WTC11 (cell line): Measurements from ENCODE around the gene PRSS57.

Source experiments
- MAX ChIP-seq: sonication (generic); formaldehyde crosslinking; IDR thresholded peaks from 2 replicates; pipeline ENCODE4 v1.8.0; 2022; ENCODE audit warnings: mild to moderate bottlenecking, missing genetic modification reagents
- SP1 ChIP-seq: sonication (generic); formaldehyde crosslinking; conservative IDR thresholded peaks from 2 replicates; pipeline ENCODE4 v1.8.1; 2022; ENCODE audit warnings: missing genetic modification reagents
- TCF7 ChIP-seq: sonication (generic); formaldehyde crosslinking; IDR thresholded peaks from 2 replicates; pipeline ENCODE4 v1.8.0; 2022; ENCODE audit warnings: mild to moderate bottlenecking, low read depth, missing genetic modification reagents, moderate library complexity
- TEAD4 ChIP-seq: sonication (generic); formaldehyde crosslinking; IDR thresholded peaks from 2 replicates; pipeline ENCODE4 v1.8.0; 2022; ENCODE audit warnings: mild to moderate bottlenecking, missing genetic modification reagents
- ZBTB21 ChIP-seq: sonication (generic); formaldehyde crosslinking; IDR thresholded peaks from 2 replicates; pipeline ENCODE4 v1.8.1; 2023; ENCODE audit warnings: mild to moderate bottlenecking, missing genetic modification reagents, borderline replicate concordance
- TF ChIP-seq, protein P1 (sequence below): fragments of 200-600 bp; IDR thresholded peaks from 2 replicates; pipeline ENCODE4 v1.8.0; 2022; ENCODE audit warnings: antibody characterized with exemption
- TF ChIP-seq, protein P2 (sequence below): sonication (generic); formaldehyde crosslinking; conservative IDR thresholded peaks from 2 replicates; pipeline ENCODE4 v1.8.1; 2023; ENCODE audit warnings: mild to moderate bottlenecking, low read depth, missing genetic modification reagents, moderate library complexity
- TF ChIP-seq, protein P3 (sequence below): sonication (generic); formaldehyde crosslinking; IDR thresholded peaks from 2 replicates; pipeline ENCODE4 v1.8.1; 2022; ENCODE audit warnings: low read depth, missing genetic modification reagents, borderline replicate concordance

- TF ChIP-seq, protein P1, sequence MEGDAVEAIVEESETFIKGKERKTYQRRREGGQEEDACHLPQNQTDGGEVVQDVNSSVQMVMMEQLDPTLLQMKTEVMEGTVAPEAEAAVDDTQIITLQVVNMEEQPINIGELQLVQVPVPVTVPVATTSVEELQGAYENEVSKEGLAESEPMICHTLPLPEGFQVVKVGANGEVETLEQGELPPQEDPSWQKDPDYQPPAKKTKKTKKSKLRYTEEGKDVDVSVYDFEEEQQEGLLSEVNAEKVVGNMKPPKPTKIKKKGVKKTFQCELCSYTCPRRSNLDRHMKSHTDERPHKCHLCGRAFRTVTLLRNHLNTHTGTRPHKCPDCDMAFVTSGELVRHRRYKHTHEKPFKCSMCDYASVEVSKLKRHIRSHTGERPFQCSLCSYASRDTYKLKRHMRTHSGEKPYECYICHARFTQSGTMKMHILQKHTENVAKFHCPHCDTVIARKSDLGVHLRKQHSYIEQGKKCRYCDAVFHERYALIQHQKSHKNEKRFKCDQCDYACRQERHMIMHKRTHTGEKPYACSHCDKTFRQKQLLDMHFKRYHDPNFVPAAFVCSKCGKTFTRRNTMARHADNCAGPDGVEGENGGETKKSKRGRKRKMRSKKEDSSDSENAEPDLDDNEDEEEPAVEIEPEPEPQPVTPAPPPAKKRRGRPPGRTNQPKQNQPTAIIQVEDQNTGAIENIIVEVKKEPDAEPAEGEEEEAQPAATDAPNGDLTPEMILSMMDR = no peak
- no peak for TF ChIP-seq ZBTB21 (CRISPR knock-in tag)
- no peak for TF ChIP-seq MAX (CRISPR knock-in tag)
- TF ChIP-seq, protein P2, sequence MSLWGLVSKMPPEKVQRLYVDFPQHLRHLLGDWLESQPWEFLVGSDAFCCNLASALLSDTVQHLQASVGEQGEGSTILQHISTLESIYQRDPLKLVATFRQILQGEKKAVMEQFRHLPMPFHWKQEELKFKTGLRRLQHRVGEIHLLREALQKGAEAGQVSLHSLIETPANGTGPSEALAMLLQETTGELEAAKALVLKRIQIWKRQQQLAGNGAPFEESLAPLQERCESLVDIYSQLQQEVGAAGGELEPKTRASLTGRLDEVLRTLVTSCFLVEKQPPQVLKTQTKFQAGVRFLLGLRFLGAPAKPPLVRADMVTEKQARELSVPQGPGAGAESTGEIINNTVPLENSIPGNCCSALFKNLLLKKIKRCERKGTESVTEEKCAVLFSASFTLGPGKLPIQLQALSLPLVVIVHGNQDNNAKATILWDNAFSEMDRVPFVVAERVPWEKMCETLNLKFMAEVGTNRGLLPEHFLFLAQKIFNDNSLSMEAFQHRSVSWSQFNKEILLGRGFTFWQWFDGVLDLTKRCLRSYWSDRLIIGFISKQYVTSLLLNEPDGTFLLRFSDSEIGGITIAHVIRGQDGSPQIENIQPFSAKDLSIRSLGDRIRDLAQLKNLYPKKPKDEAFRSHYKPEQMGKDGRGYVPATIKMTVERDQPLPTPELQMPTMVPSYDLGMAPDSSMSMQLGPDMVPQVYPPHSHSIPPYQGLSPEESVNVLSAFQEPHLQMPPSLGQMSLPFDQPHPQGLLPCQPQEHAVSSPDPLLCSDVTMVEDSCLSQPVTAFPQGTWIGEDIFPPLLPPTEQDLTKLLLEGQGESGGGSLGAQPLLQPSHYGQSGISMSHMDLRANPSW (CRISPR knock-in tag) = no peak
- no peak for TF ChIP-seq SP1 (CRISPR knock-in tag)
- TF ChIP-seq TCF7 (CRISPR knock-in tag) = no peak
- TF ChIP-seq, protein P3, sequence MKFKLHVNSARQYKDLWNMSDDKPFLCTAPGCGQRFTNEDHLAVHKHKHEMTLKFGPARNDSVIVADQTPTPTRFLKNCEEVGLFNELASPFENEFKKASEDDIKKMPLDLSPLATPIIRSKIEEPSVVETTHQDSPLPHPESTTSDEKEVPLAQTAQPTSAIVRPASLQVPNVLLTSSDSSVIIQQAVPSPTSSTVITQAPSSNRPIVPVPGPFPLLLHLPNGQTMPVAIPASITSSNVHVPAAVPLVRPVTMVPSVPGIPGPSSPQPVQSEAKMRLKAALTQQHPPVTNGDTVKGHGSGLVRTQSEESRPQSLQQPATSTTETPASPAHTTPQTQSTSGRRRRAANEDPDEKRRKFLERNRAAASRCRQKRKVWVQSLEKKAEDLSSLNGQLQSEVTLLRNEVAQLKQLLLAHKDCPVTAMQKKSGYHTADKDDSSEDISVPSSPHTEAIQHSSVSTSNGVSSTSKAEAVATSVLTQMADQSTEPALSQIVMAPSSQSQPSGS (CRISPR knock-in tag) = no peak
- TF ChIP-seq TEAD4 (CRISPR knock-in tag) = no peak
Observed at GRCh38 chr19:729965-730668, 34.9 kb upstream of the PRSS57 start.
